Stimulated activated memory B cell treated with anti-CD40 and anti-IgM and Interleukin-4, amounts not matched to agents 10 μg/mL and 1 μg/mL and 100 μg/mL, for 72 hours (primary cell): ENCODE data around the gene COMP.

Experiments used
- ATAC-seq: fragments of 150-1000 bp; cut with Tn5 transposase; 2 replicates; pipeline ENCODE4 v1.10.0; 2021
- H3K27ac Mint-ChIP-seq: one replicate; pipeline ENCODE4 v1.8.0; 2022; ENCODE audit warnings: mild to moderate bottlenecking, mixed read lengths
- H3K27me3 Mint-ChIP-seq: one replicate; pipeline ENCODE4 v1.8.0; 2022; ENCODE audit warnings: mixed read lengths
- H3K36me3 Mint-ChIP-seq: one replicate; pipeline ENCODE4 v1.8.0; 2022; ENCODE audit warnings: mixed read lengths
- H3K4me1 Mint-ChIP-seq: one replicate; pipeline ENCODE4 v1.8.0; 2022; ENCODE audit warnings: mixed read lengths
- H3K4me3 Mint-ChIP-seq: one replicate; pipeline ENCODE4 v1.8.0; 2022; ENCODE audit warnings: mild to moderate bottlenecking, moderate library complexity, mixed read lengths
- H3K9me3 Mint-ChIP-seq: one replicate; pipeline ENCODE4 v1.8.0; 2022; ENCODE audit warnings: mixed read lengths

Gene COMP

DNA sequence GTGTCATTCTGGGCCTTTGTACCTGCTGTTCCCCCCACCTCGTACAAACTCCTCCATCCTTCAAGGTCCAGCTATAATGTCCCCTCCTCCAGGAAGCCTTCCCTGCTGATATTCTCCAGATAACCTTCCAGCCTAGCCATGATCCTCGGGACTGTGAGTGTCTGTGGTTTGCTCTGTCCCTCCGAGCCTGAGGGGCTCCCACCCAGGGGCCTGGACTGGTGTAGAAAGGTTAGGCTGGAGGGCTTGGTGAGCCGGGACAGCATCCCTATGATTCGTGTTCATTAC lies 2.9 kb upstream of the COMP start:
- no peak overlapping the region for H3K4me3 Mint-ChIP-seq
- peaks cover 20% of the 10 kb centered on the region for H3K4me1 Mint-ChIP-seq
- H3K9me3 Mint-ChIP-seq = no peaks in the 10 kb centered on the region
- ATAC-seq = no peak
- no peak overlapping the region for H3K27ac Mint-ChIP-seq
- H3K36me3 Mint-ChIP-seq = no peaks in the 10 kb centered on the region
- H3K27me3 Mint-ChIP-seq = peaks cover 45% of the 10 kb centered on the region

DNA sequence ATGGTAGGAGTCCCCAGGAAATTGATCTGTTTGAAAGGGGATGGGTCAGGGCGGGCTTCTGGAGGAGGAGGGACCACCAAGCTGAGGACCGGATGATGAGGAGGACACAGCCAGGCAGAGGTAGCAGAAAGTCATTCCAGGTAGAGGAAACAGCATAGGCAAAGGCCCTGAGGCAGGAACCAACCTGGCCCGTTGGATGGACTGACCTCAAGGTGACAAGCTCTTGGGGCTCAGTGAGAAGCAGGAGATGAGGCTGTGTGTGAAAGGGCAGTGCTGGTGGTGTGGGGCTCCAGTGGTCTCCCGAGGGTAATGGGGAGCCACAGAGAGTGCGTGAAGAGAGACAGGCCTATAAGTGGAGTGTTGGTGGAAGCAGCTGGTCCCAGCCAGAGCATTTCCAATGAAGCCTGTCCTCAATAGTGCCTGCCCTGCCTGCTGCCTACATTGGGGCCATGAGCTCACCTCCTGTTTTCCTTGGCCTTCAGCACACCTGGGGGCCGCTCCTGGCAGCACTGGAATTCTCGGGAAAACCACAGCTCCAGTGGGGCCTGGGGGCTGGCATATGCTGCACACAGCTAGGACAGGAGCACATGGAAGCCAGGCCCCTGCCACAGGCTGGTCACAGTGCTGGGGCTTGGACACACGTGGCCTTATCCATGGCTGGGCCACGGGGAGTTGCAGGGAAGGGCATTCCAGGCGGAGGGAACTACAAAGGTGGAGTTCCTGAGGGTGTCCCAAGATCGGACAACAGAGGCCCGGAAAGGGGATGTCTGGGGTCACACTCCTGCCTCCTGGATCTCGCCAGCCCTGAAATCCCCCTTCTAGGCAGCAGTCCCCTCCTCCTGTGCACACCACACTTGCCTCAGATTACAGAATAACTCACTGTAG lies 2.3 kb upstream of the COMP start:
- Mint-ChIP-seq H3K9me3 (no peaks in the 10 kb centered on the region), H3K27ac (no peak overlapping the region), H3K36me3 (no peaks in the 10 kb centered on the region), H3K4me1 (peaks cover 24% of the 10 kb centered on the region), H3K4me3 (no peak overlapping the region), H3K27me3 (peaks cover 51% of the 10 kb centered on the region)
- ATAC-seq = no peak

DNA sequence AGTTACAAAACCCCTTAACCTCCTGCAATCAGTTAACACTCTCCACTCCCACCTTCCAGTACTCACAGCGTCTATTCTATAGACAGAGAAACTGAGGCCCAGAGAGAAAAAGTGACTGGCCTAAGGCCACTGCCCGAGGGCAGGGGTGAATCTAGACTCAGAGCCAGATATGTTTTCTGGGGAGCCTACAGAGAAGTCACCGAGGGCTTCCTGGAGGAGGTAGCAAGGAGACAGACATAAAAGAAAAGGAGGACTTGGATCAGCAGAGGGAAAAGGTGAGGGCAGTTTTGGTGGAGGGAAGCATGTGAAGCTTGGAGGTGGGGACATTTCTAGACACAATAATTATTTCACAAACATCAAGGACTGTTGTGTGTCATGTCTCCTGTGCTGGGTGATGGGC lies 1.6 kb upstream of the COMP start:
- Mint-ChIP-seq H3K4me3 (no peak overlapping the region), H3K27ac (no peak overlapping the region), H3K27me3 (peaks cover 57% of the 10 kb centered on the region), H3K36me3 (no peaks in the 10 kb centered on the region), H3K4me1 (peaks cover 28% of the 10 kb centered on the region), H3K9me3 (no peaks in the 10 kb centered on the region)
- ATAC-seq = no peak

DNA sequence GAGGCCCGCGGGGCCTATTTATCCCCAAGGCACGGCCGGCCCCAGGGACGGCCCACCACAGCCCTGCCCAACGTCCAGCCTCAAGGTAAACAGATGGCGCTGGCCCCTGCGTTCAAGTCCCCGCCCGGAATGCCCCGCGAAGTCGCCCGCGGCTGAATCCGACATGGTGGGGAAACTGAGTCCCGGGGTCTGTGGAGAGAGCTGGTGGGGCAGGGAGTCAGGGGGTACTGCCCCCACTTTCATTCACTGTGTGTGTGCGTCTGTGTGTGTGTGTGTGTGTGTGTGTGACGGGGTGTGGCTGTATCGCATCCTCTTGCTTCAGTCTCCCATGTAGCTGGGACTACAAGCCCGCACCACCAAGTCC lies 192 bp upstream of the COMP start:
- Mint-ChIP-seq H3K4me1 (peaks cover 36% of the 10 kb centered on the region), H3K9me3 (no peaks in the 10 kb centered on the region), H3K4me3 (no peak overlapping the region), H3K27ac (no peak overlapping the region), H3K36me3 (no peaks in the 10 kb centered on the region), H3K27me3 (peaks cover 70% of the 10 kb centered on the region)
- ATAC-seq = no peak

DNA sequence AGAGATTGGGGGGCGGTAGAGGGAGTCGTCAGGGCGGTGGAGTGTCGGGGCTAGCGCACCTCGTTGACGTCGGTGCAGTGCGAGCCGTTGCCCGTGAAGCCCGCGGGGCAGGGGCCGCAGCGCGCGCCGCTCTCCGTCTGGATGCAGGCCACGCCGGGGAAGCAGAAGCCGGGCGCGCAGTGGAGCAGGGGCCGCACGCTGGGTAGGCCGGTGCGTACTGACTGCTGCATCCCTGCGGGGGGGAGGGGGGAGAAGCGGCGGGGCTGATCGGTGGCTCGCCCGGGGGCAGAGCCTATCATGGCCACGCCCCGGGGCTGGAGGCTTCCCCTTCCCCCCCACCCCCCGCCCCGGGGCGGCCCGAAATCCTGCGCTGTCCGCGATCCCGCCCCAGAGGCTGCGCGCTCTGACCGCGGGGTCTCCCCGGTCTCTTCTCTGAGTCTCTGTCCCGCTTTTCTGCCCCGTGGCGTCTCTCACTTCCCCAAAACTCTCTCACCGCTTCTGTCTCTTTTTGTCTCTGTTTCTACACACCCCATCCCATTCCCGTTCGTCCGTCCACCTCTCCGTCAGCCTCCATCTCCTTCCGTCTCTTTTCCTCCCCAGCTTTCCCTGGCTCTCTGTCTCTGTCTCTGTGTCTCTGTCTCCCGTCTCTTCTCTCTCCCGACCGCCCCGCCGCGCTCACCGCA lies 1.1 kb downstream of the COMP start:
- peak; percentile 67 for ATAC-seq
- Mint-ChIP-seq H3K4me1 (peaks cover 48% of the 10 kb centered on the region), H3K9me3 (no peaks in the 10 kb centered on the region), H3K27me3 (peaks cover 83% of the 10 kb centered on the region), H3K4me3 (peak overlapping the region; percentile 76), H3K27ac (peak overlapping the region; percentile 43), H3K36me3 (no peaks in the 10 kb centered on the region)

DNA sequence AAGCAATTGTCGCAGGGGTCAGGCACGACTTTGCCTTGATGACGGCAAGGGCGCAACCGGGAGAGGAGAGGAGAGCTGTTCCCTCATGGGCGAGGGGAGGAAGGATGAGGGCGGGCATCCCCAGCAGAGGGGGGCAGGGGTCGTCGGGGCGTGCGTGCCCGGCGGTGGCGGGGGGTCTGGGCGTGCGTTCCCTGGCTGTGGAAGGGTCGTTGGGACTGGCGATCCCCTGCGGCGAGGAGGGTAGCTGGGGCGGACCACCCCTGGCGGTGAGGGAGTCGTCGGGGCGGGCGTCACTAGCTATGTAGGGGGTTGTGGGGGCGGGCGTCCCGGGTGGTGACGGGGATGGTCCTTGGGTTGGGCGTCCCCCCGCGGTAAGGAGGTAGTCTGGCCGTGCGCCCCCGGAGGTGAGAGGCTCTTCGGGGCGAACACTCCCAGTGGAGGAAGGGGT lies 1.7 kb downstream of the COMP start:
- peak overlapping the region; percentile 67 for H3K4me3 Mint-ChIP-seq
- no peak for ATAC-seq
- peaks cover 48% of the 10 kb centered on the region for H3K4me1 Mint-ChIP-seq
- H3K9me3 Mint-ChIP-seq = no peaks in the 10 kb centered on the region
- H3K27ac Mint-ChIP-seq = no peak overlapping the region
- H3K27me3 Mint-ChIP-seq = peaks cover 89% of the 10 kb centered on the region
- H3K36me3 Mint-ChIP-seq = no peaks in the 10 kb centered on the region

DNA sequence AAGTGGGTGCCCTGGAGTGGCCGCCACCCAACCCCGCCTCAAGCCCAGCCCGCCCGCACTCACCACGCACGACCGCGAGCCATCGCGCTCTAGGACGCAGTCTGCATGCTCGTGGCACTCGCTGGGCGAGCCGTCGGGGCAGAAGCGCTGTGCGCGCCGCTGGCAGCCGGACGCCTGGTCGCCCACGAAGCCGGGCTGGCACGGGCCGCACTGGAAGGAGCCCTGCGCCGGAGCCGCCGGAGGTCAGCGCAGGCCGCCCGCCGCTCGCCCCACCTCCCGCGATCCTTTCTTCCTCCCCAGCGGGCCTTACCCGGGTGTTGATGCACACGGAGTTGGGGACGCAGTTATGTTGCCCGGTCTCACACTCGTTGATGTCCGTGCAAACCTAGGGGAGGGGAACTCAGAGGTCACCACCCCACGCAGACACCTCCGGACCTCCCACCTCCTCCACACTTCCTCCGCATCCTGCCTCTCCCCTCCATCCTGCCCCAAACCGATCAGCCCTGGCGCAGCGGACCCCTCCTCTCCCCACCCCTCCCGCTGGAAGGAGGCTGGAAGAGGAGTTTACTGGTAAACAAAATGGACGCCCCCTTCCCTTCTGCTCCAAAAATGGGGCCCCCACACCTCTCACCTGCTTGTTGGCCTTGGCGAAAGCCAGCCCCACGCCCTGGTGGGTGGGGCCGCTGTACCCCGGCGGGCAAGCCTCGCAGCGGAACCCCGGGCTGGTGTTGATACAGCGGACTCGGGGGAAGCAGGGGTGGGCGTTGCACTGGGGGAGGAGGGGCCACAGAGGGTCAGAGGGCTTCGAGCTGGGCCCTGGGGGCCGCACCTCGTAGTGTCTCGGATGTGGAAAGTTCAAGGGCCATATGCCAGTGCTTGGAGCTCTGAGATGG lies 2.3 kb downstream of the COMP start:
- Mint-ChIP-seq H3K4me1 (peaks cover 48% of the 10 kb centered on the region), H3K36me3 (no peaks in the 10 kb centered on the region), H3K27ac (no peak overlapping the region), H3K27me3 (peaks cover 89% of the 10 kb centered on the region), H3K9me3 (no peaks in the 10 kb centered on the region), H3K4me3 (peak overlapping the region; percentile 67)
- no peak for ATAC-seq

DNA sequence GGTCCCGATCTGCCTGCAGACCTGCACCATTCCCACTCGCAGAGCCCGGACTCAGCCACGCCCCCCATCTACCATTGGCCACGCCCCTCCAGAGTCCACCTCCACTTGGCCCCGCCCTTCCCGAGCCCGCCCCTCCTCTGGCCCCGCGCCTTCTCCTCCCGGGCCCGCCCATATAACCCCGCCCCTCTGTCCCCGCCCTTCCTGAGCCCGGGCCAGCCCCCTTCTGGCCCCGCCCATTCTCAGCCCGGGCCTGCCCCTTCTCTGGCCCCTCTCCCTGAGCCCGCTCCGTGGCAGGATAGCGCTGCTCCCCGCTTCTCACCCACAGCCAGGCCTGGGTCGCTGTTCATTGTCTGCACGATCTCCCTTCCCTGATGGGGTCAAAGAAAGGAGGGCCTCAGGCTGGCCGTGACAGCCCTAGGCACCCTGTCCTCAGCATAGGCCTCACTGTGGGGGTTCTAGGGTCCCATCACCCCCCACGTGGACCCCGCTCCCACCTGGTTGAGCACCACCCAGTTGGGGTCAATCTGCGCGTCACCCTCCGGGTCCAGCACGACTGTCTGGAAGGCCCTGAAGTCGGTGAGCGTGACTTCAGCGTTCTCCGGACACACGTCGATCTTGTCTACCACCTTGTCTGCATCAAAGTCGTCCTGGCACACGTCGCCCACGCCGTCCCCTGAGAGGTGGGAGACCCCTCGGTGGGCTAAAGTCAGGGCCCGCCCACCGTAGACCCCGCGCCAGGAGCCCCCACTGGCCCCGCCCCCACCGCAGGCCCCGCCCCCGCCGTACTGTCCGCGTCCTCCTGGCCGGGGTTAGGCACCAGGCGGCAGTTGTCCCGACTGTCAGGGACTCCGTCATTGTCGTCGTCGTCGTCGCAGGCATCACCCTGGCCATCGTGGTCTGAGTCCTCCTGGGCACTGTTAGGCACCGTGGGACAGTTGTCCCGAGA lies 5.7 kb downstream of the COMP start:
- Mint-ChIP-seq H3K27me3 (peaks cover 66% of the 10 kb centered on the region), H3K36me3 (no peaks in the 10 kb centered on the region), H3K4me3 (no peak overlapping the region), H3K9me3 (no peaks in the 10 kb centered on the region), H3K4me1 (peaks cover 58% of the 10 kb centered on the region), H3K27ac (no peak overlapping the region)
- ATAC-seq = peak; percentile 50

DNA sequence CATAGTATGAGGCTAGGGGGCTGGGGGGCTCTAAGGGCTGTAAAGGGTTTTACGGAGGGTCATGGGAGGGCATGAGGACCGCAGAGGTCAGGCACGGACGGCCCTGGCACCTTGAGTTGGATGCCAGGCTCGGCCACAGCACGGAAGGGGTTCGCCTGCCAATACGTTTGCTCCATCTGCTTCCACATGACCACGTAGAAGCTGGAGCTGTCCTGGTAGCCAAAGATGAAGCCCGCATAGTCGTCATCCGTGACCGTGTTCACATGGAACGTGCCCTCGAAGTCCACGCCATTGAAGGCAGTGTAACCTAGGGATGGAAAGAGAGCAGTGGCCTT lies 6.4 kb downstream of the COMP start:
- H3K4me3 Mint-ChIP-seq = no peak overlapping the region
- H3K27ac Mint-ChIP-seq = no peak overlapping the region
- H3K4me1 Mint-ChIP-seq = peaks cover 52% of the 10 kb centered on the region
- no peak for ATAC-seq
- no peaks in the 10 kb centered on the region for H3K9me3 Mint-ChIP-seq
- peaks cover 59% of the 10 kb centered on the region for H3K27me3 Mint-ChIP-seq
- no peaks in the 10 kb centered on the region for H3K36me3 Mint-ChIP-seq

DNA sequence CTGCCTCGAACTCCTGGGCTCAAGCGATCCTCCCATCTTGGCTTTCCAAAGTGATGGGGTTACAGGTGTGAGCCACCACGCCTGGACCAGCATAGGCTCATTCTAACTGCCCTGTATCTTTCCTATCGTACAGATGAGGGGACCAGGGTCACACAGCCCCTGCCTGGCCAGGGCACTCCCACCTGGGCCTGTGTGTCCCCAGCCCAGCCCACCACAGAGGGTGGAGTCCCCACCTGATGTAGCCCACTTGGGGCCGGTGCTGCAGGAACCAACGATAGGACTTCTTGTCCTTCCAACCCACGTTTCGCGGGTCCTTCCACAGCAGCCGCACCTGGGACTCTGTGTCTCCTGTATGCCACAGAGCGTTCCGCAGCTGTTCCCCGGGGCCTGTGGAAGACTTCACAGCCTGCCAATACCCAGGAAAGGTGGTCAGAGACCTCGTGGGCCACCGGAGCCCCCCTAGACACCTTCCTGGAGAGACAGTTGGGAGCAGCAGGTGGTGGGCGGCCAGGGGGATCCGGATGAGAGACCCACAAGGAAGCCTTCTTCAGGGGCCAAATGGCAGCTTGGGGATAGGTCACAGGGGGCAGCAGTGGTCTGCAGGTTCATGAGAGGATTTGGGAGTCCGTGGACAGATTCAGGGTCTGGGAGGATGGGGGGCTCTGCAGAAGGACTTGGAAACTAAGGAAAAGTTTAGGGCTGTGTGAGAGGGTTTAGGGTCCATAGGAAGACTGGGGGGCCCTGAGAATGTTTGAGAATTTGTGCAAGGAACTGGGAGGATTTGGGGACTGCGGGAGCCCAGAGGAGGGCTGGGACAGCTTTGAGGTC lies 6.9 kb downstream of the COMP start:
- Mint-ChIP-seq H3K4me1 (peaks cover 47% of the 10 kb centered on the region), H3K4me3 (no peak overlapping the region), H3K9me3 (no peaks in the 10 kb centered on the region), H3K27me3 (peaks cover 53% of the 10 kb centered on the region), H3K36me3 (no peaks in the 10 kb centered on the region), H3K27ac (no peak overlapping the region)
- ATAC-seq = no peak

DNA sequence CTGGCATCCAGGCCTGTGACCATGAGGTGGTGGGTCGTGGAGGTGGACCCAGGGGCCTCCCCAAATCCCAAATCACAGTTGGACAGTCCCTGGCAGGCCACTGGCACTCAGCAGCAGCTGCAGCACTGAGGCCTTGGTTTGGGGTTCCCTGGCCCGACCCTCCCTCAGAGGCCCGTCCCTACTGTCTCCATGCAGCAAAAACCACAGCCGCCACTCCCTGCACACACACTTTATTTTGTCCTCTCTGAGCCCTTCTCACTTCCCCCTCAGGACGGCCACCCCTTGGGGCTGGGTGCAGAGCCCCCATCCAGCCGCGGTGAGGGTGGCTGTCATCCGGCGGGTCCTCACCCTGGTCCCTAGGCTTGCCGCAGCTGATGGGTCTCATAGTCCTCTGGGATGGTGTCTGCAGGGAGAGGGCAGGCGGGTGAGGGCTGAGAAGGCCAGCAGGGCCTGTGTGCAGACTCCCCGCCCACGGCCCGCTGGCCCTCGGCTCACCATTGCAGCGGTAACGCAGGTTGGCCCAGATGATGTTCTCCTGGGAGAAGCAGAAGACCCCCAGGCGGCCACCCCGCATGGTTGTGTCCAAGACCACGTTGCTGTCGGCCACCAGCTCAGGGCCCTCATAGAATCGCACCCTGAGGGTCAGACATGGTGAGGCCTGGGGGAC lies 8.4 kb downstream of the COMP start:
- H3K9me3 Mint-ChIP-seq = no peaks in the 10 kb centered on the region
- no peak overlapping the region for H3K27ac Mint-ChIP-seq

DNA sequence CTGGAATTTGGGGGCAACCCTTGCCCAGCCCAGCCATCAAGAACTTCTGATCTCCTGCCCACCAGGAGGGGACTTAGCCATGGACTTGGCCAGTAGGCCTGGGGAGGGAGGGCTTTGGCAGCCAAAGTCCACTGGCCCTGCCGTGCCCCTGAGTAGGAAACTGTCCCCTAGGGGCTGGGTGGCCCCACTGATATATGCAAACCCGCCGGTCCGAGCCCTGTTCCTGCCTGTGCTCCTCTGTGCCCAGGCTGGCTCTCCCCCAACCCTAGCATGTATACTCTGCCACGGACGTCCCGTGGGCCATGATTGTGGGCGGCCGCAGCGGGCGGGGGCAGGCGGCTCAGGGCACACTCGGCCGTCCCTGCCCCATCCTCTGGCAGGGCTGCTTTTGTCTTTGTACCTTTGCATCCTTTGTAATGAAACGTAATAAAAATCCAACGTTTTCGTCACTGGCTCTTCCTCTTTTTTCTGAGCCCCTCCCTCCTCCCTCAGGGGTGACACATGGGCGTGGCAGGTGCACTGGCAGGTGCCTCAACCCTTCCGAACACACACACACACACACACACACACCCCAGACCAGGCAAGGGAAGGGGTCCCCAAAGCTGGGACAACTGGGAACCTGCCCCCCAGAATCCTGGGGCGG lies 9.1 kb downstream of the COMP start:
- H3K27ac Mint-ChIP-seq = no peak overlapping the region
- H3K9me3 Mint-ChIP-seq = no peaks in the 10 kb centered on the region
- H3K36me3 Mint-ChIP-seq = peaks cover 6% of the 10 kb centered on the region
- peaks cover 30% of the 10 kb centered on the region for H3K4me1 Mint-ChIP-seq
- ATAC-seq = no peak
- H3K27me3 Mint-ChIP-seq = peaks cover 33% of the 10 kb centered on the region
- no peak overlapping the region for H3K4me3 Mint-ChIP-seq

More for the DNA sequence above, 8.4 kb downstream of the COMP start:
- H3K36me3 Mint-ChIP-seq = peaks cover 4% of the 10 kb centered on the region
- ATAC-seq = no peak
- H3K4me3 Mint-ChIP-seq = no peak overlapping the region
- peaks cover 37% of the 10 kb centered on the region for H3K4me1 Mint-ChIP-seq
- peaks cover 39% of the 10 kb centered on the region for H3K27me3 Mint-ChIP-seq

DNA sequence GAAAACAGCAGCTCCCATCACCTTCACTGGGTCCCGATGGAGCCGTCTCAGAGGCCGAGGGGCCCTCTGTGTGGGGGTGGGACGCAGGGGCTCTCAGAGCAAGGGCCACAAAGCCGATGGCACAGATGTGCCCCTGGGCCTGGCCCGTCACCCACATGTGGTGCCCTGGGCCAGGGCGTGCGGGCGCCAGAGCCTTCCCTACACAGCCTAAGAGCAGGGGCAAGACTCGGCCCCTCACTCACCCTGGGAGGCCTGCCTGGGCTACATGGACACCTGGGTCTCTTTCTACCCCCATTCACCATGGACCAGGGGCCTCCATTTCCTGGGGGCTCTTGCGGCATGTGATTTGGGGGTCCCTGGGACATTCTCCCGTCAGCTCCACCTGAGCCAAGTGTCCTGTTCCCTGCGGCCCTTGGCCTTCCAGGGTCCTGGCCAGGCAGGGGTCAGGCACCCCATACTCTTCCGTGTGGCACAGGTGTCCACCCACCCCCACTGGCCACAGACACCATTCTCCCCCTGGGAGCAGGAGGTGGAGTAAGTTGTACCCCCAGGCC lies 10.0 kb downstream of the COMP start:
- Mint-ChIP-seq H3K9me3 (no peaks in the 10 kb centered on the region), H3K4me1 (peaks cover 28% of the 10 kb centered on the region), H3K4me3 (no peak overlapping the region), H3K36me3 (peaks cover 6% of the 10 kb centered on the region), H3K27ac (no peak overlapping the region), H3K27me3 (peaks cover 24% of the 10 kb centered on the region)
- no peak for ATAC-seq
